ENCODE measurements around the gene PDGFA.

DNA sequence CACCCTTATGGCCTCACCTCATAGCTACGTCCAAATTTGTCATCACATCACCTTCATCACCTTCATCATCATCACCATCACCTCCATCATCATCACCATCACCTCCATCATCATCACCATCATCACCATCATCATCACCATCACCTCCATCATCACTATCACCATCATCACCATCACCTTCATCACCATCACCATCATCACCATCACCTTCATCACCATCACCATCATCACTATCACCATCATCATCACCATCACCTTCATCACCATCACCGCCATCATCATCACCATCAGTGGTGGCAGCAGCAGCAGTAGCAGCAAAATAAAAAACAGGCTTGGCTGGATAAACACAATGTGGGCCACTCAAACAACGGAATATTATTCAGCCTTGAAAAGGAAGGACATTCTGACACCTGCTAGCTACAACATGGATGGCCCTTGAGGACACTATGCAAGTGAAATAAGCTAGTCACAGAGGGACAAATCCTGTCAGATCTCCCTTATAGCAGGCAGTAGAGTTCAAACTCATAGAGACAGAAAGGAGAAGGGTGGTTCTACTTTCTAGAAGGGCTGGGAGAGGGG, 47.7 kb upstream of the PDGFA start:
- TF ChIP-seq EZH2 (IDR thresholded peaks at IDR 0.05) (no peak), POLR2AphosphoS5 (IDR thresholded peaks at IDR 0.05; ENCODE audit: borderline replicate concordance, low read depth, low read length) (no peak)

Data from SK-N-MC (cell line).